Endometrium (tissue), 2 donors: ENCODE measurements around the gene CEP112.

Experiments
- FAIRE-seq: peaks from 2 replicates; lab custom pipeline; 2012; peaks lifted over from hg19 to GRCh38; lab: Jason Lieb, UNC
- donor health status: control.
- donor health status: control.

CEP112 gene

DNA sequence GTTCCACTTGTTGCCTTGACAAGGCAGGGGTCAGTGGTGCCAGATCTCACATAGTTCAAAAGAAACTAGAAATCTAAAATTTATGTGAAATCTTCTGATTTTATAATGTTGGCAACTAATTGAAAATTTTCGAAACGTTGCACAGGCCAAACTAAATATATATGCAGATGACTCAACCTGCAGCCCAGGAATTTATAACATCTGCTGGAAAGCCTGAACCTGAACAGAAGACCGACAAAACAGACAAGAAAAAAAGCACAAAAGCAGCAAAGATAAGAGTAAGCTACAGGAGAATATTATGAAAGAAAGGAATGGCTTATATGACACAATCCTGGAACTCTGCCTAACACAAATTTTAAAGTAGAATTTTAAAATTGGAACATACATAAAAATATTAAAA is 207.6 kb downstream of the CEP112 start:
- FAIRE-seq, result no peak

DNA sequence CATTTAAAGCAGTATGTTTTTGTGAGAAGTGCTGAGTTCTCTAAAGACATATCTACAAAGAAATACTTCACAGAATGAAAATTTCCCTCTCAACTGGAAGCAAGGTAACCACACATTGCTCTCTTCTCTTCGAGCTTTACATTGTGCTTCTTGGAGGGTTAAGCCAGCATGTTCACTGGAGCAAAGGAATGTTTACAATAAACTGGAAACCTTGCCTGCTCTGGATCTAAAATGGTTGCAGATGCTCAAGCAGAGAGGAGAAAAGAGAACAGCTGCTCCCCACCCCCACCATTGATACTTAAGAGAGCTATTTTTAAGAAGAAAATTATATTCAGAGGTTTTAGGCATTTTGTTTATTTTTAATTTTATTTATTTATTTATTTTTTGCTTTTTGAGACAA is 213.1 kb downstream of the CEP112 start:
- no peak for FAIRE-seq

DNA sequence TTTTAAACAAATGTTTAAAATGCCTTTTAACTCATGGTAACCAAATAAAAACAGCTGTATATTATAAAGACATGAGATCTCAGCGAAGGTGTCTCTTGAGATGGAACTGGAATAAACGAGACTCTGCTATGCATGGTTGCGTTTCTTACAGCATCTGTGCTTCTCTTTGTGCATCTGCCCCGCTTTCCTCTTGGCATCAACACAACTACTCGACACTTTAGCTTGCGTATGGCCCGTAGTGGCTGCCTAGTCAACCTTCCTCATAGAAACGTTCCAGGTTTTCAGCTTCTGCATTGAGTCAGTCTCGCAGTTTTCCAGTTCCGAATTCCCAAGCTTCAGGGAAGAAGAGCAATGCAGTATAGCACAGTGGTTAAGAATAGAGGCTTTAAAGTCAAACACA is 214.9 kb downstream of the CEP112 start:
- FAIRE-seq, result no peak

DNA sequence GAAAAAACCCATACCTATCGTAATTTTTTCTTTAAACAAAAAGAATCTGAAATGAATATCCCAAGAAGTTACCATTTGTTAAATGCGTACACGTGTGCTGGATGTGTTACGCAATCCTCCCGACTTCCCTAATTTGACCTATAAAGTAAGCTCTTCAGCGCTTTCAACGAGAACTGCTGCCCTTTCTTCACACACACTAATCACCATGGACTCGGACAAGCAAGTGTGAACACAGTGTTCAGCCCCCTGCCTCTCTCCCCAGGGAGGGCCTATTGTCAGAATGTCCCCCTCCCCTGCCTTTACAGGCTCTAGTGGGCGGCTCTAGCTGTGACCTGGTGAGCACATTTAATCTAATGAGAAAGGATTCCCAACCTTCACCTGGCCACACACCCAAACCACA is 216.1 kb downstream of the CEP112 start:
- FAIRE-seq, result no peak

DNA sequence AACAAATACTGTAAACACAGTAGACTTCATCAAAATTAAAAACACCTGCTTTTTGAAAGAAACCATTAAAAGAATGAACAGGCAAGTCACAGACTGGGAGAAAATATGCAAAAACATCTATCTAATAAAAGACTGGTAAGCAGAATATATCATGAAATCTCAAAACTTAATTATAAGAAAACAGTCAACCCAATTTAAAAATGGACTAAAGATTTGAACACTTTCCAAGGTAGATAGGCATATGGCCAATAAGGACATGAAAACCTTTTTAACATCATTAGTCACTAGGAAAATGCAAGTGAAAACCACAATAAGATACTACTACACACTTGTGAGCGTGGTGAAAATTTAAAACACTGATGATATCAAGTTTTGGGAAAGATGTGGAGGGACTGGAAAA is 218.7 kb downstream of the CEP112 start:
- no peak for FAIRE-seq

DNA sequence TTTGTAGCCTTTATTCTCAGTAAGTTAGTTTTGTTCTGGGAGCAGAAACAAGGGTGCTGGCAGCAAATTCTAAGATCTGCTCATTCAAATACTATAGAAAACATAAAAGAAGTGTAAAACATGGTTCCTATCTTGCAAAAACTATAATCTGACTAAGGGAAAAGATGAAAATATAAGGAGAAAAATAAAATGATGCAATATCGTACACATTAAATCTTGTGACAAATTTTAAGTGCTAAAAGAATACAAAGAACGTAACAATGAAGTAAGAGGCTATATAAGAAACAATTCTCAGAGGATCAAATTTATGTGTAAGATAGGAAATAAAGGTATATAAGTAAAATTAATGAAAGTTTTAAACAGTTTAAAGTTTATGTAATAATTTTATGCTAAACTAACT is 224.6 kb downstream of the CEP112 start:
- no peak for FAIRE-seq

DNA sequence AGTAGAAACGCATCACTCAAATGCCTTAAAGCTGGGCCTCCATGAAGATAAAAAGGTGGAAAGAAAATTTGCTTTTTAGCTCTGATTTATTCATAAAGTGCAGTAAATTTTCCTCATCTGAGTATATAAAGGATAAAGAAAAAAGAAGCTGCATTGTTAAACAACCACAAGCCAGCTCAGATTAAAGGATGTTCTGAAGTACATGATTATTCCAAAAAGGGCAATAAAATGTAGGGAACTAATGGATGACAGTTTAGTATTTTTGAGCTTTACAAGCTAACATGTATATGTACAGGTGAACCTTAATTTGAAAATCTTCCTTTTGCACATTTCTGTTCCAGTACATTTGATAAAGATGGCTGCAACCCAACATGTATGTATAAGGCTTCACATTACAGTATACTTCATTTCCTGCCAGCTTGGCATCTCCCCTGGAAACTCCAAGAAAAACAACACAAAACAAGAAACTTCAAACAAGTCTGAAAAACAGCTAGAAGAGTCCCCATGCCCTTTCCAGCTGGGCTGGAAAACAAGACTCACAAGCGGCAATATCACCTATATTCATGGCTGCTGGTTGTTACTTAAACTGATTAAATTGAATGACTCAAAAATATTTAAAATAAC is 225.7 kb downstream of the CEP112 start:
- no peak for FAIRE-seq

DNA sequence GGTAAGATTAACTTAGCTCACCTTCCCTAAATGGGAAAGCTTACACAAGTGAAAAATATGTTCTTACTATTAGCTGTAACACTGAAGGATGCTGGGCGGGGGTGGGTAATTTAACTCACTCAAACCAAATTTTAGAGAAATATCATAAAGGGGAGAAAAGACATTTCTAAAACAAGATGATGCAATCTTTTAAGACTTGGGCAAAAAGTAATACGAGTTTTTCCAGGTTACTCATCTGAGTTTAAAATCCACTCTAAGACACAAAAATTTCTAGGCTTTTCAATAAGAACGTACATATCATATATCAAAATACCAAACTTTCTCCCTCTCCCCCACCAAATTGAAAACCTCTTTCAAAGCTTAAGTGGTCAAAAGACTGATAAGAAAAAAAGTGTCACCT is 228.8 kb downstream of the CEP112 start:
- no peak for FAIRE-seq

DNA sequence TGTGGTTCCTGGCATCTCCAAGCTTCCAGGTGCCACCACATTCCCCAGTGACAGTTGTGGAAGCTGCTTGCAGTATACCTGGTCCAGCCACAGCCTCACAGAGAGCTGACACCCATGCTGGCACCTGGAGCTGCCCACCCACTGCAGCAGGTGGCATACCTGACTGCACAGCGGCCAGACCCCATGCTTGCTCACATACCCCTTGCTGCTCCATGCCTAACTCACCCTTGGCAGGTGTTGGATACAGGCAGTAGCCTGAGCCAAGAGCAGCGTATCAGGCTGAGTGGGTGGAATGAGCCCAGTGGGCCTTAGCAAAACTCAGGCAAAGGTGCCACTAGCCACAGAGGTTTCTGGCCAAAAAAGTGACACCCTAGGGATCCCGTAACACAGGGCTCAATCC is 232.3 kb downstream of the CEP112 start:
- FAIRE-seq, result no peak

DNA sequence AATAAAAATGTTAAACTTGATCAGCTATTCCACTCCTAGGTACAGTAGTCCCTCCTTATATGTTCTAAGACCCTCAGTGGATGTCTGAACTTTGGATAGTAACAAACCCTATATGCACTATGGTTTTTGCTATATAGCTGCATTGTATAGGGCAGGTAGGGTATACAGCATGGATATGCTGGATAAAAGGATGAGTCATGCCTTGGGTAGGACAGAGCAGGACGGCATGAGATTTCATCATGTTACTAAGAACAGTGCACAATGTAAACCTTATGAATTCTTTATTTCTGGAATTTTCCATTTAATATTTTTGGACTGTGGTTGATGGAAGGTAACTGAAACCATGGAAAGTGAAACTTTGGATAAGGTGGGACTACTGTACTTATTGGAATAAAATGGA is 235.1 kb downstream of the CEP112 start:
- FAIRE-seq, result no peak

DNA sequence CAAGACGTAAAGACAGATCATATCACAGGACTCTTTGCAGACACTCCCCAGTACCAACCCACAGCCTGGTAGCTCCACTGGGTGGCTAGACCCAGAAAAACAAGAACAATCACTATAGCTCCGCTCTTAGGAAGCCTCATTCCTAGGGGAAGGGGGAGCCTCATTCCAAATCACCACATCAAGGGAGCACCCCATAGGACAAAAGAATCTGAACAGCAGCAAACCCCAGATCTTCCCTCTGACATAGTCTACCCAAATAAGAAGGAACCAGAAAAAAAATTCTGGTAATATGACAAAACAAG is 237.8 kb downstream of the CEP112 start:
- FAIRE-seq, result no peak

DNA sequence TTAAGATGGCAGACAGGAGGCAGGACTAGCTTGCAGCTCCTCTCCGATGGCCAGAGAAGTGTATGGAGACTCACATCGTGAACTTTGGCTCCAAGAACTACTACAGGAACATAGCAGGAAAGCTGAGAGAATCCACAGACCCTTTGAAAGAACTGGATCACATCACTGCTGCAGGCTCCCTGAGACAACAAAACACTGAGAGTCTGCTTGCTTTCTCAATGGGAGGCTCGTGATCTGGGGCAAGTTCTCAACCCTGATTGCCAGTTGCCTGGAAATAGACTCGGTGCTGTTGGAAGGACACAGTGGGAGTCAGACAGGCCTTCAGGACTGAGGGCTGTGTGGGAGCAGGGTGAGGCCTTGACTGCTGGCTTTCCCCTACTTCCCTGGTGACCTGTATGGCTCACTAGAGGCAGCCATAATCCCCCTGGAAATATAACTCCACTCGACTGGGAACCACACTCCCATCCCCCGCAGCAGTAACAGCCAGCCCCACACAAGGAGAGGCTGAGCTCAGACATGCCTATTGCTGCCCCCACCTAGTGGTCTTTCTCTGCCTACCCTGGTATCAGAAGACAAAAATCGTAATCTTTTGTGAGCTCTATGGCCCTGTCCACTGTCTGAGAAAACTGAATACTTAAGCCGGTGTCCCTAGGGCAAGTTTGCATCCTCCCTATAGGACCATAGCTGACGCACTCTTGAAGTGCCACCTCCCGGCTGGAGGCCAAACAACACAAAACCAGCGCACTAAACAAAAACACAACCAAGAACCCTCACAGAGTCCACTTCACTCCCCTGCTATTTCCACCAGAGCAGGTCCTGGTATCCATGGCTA is 238.4 kb downstream of the CEP112 start:
- no peak for FAIRE-seq

DNA sequence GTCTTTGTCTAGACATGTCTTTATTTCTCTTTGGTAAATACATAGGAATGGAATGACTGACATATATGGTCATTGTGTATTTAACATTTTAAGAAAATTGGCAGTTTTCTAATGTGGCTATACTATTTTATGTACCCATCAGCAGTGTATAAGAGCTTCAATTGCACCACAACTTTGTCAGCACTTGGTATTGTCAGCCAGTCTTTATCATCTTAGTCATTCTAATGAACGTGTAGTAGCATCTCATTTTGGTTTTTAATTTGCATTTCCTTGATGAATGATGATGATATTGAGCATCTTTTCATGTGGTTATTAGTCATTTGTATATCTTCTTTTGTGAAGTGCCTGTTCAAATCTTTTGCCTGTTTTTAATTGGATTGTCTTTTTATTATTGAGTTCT is 239.3 kb downstream of the CEP112 start:
- FAIRE-seq, result no peak

DNA sequence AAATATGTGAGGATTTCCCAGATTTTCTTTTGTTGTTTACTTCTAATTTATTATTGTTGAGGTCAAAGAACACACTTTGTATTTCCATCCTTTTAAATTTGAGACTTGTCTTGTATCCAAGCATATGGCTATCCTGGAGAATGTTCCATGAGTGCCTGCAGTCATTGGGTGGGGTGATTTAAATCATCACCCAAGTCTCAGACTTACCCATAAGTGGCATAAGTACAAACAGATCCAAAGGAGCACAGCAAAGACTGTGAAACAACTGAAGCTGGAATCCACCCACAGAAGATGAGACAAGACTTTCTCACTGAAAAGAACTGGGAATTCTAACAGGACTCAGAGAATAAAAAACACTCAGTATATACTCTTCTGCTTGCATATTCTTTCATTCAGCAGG is 239.9 kb downstream of the CEP112 start:
- FAIRE-seq, result no peak

DNA sequence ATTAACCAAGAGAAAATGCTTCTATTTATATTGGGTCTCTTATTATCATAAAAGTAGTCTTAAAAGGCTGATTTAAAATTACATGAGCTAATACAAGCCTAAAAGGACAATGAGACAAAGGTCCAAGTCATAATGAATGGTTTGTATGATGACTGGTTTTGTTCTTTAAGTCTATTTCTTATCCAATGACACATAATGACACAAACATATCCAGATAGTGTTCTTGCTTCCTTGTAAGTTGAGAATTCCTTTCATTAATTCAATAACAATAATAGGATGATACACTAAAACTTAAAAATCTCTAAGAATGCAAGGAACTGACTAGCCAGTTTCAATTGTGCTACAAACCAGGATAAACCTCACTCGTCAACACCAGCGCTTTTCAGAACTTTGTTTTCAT is 244.1 kb downstream of the CEP112 start:
- no peak for FAIRE-seq

DNA sequence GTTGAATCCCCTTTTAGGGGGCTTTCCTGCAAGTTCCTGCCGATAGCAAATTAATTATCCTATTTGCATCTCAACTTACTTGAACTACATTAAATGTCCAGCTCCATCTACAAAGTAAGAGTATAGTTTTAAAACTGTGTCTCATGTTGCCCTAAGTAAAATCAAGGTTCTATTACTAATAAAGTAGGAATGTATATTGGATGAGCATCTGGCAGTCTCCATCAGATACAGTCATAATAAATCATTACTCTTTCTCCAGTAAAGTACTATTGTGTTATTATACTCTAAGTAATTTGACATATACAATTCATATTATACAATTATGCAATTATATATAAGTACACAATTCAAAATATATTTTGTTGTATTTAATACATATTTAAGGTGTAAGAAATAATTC is 249.3 kb downstream of the CEP112 start:
- no peak for FAIRE-seq

DNA sequence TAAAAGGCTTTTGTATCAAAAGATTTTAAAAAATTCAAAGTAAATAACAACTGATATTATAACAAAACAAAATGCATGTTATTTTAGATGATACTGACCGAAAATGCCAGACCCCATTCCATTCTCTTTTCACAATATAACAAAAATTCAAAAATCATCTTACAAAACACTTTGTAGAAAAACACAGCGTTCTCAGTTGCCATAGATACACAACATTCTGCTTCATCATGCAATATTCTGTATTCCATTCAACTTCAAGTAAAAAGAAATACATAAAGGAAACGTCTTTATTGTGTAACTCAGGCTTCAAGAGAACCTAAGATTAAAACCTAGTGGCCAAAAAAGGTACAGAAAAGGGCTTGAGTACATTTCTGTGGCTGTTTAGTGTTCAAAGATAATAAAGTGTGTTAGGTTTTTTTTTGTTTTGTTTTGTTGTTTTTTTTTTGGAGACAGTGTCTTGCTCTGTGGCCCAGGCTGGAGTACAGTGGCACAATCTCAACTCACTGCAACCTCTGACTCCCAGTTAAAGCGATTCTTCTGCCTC is 250.5 kb downstream of the CEP112 start:
- no peak for FAIRE-seq

DNA sequence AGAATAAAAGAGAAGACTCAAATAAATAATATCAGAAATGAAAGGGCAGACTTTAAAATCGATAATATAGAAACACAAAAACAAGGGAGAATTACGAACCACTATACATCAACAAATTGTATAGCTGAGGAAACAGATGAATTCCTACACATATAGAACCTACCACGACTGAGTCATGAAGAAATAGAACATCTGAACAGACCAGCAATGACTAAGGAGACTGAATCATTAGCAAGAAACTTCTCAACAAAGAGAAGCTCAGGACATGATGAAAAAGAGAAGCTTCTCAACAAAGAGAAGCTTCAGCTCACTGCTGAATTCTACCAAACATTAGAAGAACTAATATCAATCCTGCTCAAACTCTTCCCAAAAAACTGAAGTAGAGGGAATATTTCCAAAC is 255.9 kb downstream of the CEP112 start:
- FAIRE-seq, result no peak

DNA sequence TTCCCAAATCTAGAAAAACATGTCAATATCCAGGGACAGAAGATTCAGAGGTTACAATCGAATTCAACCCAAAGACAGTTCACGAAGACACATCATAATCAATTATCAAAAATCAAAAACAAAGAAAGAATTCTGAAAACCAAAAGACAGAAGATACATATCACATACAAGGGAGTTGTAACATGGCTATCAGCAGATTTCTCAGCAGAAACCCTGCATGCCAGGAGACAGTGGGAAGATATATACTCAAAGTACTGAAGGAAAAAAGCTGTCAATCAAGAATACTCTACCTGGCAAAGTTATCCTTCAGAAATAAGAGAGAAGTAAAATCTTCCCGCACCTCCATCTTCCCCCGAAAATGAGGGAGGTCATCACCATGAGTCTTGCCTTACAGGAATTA is 258.6 kb downstream of the CEP112 start:
- FAIRE-seq, result no peak

DNA sequence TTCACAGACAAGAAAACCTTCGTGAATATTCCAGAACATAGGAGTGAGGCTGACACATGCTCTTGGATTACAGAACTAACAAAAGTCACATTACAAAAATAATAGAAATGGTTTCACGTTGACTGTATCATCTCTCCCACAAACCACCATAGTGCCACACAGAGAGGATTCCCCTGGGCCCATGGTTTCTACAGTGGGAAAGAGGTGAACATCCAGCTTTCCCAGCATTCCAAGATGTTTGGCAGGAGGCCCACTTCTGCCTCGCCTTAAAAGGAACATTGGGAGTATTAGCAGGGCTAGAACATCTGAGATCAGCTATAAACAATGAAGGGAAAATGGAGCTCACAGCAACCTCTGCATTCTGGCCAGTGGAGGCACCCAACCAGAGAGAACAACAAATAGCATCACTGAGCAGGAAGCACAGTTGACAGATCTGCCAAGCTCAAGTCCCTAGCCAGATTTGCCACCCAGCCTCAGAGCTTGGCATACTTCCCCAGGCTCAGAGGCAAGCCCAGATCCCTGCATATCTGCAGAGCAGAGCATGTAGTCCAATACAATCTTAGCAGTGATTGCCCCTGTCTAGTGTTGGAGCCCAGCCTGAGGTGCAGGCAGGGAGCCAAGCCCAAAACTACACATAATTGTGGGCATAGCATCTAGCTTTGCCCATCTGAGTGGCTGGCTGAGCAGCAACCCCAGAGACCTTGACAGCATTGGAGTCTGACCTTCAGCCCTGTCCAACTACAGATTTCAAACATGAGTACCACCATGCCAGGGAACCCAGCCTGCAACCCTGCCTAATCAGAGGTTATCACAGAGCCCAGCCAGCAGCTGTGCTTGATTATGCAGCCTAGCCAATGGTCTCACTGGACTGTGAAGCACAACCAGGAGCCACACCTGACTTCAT is 260.4 kb downstream of the CEP112 start:
- FAIRE-seq, result no peak

DNA sequence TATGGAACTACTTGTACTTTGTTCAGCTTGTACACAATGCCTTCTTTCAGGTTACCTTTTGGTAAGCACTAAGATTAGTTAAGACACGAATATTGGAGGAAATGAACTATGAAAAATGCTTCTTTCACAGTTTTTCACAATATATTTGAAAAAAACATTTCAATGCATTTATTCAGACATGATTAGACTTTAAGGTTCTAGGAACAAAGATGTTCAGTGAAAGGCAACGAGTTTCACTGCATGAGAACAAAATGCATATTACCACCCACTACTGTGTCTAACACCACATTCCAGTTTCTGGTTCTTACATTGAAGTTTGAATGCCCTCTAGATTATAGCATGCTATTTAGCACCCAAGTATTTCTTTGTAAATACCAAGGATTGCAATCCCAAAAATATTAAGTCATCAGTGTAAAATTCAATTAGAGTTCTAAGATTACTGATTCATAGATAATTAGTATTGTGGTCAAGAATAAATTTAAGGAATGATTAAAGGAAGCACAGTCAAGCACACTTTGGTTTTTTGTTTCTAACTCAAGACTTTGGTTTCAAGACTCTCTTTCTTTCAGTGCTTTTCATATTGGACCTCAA is 261.7 kb downstream of the CEP112 start:
- no peak for FAIRE-seq

DNA sequence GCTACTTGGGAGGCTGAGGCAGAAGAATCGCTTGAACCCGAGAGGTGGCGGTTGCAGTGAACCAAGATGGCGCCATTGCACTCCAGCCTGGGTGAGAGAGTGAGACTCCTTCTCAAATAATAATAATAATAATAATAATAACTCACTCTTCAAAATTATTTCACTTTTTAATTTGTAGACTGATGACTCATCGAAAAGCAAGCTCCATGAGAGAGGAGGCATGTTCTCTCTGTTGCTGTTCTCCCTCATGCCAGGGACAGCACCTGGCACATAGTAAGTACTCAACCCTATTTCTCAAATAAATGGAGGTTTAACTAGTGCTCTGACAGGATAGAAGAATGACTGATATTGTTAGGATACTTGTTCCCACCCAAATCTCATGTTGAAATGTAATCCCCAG is 265.3 kb downstream of the CEP112 start:
- no peak for FAIRE-seq
